BE2C (cell line): Measurements from ENCODE around the gene SMPD3.

Source experiments
- DNase-seq: peaks from one replicate; pipeline ENCODE4 v3.0.0-alpha.2; 2020
- H3K27me3 ChIP-seq: fragments of 250-450 bp; sonication (Bioruptor Pico); 2 replicates; pipeline ENCODE4 v1.5.1; 2020; ENCODE audit warnings: mild to moderate bottlenecking
- H3K36me3 ChIP-seq: fragments of 250-450 bp; sonication (Bioruptor Pico); 2 replicates; pipeline ENCODE4 v1.5.1; 2020; ENCODE audit warnings: mild to moderate bottlenecking
- H3K4me1 ChIP-seq: fragments of 250-450 bp; sonication (Bioruptor Pico); 2 replicates; pipeline ENCODE4 v1.5.1; 2020
- H3K4me3 ChIP-seq: 2 replicates; pipeline ENCODE4 v1.5.1; 2011; ENCODE audit warnings: low read depth, low read length
- H3K9me3 ChIP-seq: fragments of 250-450 bp; sonication (Bioruptor Pico); 2 replicates; pipeline ENCODE4 v1.5.1; 2020
- TF ChIP-seq, protein P1 (sequence below): IDR thresholded peaks from 2 replicates; pipeline ENCODE4 v1.5.1; 2012; ENCODE audit warnings: mild to moderate bottlenecking, low read depth, low read length

SMPD3 gene

DNA sequence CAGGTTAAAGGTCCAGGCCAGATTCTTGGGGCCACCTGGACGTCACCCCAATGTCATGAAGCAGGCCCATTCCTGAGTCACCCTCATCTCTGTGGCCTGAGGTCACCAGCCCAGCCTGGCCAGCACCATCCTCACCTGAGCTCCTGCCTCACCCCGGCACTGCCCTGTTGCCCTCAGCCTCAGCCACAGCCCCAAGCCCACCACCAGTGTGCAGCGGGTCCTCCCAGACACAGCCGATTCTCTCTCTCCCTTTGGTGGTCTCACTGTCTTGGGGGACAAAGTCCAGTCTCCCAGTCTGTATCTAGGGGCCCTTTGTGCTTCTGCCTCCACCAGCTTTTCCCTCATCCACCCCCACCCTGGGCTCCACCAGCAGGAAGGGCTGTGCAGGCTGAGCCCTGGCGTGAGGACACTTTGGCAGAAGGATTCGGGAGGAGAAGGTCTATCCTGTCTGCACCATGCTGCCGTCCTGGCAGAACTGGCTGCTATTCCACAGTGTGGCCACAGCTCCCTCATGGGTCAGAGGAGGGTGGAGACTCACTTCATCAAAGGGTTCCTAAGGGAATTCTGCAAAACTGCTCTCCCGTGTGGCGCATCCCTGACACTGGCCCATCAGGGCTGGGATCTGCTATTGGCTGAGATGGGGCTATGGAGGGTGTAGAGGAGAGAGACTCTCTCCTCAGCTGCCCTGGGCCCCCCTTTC is 73.2 kb downstream of the SMPD3 start:
- no peak overlapping the region for H3K4me3 ChIP-seq
- DNase-seq, result no peak
- H3K36me3 ChIP-seq, result no peaks in the 10 kb centered on the region
- peaks cover 39% of the 10 kb centered on the region for H3K4me1 ChIP-seq
- TF ChIP-seq, protein P1, sequence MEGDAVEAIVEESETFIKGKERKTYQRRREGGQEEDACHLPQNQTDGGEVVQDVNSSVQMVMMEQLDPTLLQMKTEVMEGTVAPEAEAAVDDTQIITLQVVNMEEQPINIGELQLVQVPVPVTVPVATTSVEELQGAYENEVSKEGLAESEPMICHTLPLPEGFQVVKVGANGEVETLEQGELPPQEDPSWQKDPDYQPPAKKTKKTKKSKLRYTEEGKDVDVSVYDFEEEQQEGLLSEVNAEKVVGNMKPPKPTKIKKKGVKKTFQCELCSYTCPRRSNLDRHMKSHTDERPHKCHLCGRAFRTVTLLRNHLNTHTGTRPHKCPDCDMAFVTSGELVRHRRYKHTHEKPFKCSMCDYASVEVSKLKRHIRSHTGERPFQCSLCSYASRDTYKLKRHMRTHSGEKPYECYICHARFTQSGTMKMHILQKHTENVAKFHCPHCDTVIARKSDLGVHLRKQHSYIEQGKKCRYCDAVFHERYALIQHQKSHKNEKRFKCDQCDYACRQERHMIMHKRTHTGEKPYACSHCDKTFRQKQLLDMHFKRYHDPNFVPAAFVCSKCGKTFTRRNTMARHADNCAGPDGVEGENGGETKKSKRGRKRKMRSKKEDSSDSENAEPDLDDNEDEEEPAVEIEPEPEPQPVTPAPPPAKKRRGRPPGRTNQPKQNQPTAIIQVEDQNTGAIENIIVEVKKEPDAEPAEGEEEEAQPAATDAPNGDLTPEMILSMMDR, result no peak
- H3K27me3 ChIP-seq, result no peaks in the 10 kb centered on the region
- no peaks in the 10 kb centered on the region for H3K9me3 ChIP-seq

DNA sequence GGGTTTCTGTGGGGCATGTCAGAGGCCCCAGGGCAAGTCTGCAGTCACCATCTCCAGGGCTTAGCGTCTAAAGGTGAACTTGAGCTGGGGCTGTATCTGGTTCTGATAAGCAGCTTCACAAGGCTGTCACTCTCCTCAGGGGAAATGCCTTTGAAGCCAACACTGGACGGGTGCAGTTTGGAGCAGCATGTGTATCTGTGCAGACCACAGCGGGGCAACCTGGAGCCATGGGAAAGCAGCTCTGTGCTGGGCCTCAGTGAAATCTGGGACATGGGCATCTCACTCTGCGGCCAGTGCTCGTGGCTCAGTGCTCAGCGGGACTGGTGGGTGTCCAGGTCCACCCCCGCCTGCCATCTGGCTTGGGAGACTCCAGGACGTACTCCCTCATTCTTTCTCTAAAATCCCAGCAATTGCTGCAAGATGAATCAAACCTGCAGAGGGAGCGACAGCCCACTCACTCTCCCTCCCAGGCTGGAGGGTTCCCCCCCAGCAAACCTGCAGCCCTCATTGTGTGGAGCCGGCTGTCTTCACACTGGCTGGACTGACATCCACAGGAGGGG is 74.0 kb downstream of the SMPD3 start:
- no peaks in the 10 kb centered on the region for H3K36me3 ChIP-seq
- H3K4me1 ChIP-seq, result peaks cover 34% of the 10 kb centered on the region
- TF ChIP-seq, protein P1, result no peak
- no peaks in the 10 kb centered on the region for H3K9me3 ChIP-seq
- no peaks in the 10 kb centered on the region for H3K27me3 ChIP-seq
- H3K4me3 ChIP-seq, result no peak overlapping the region
- DNase-seq, result no peak

DNA sequence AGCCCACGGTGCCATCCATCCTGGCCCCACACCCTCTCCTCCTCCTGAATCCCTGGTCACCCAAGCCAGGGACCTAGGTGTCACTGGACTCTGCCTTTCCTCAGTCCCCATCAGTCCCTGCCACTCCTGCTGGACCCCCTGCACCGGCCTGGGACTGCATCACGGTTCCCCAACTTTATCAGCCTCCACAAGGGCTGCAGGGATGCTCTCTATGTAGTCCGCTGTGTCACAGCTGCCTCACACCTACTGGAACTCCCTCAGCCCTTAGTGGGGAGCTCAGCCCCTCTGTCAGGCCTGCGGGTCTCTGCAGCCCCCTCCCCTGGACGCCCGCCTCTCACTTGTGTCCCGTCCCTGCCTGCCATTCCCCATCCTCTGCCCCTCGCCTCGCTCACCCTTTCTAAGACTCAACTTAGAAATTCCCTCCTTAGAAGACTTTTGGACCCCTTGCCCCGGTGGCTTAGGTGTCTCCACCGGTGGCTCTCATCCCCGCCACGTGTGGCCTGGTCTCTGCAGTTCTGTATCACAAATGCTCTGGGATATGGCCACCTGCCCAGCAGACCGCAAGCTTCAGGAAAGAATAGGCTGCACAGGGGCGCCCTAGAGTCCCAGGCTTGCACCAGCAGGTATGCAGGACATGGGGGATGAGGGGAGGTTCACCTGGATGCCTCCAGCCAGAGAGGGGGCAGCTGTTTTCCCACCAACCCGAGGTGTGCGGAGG is 74.6 kb downstream of the SMPD3 start:
- no peak for DNase-seq
- TF ChIP-seq, protein P1, result no peak
- H3K9me3 ChIP-seq, result no peaks in the 10 kb centered on the region
- H3K27me3 ChIP-seq, result no peaks in the 10 kb centered on the region
- no peak overlapping the region for H3K4me3 ChIP-seq
- H3K4me1 ChIP-seq, result peaks cover 27% of the 10 kb centered on the region
- H3K36me3 ChIP-seq, result no peaks in the 10 kb centered on the region

DNA sequence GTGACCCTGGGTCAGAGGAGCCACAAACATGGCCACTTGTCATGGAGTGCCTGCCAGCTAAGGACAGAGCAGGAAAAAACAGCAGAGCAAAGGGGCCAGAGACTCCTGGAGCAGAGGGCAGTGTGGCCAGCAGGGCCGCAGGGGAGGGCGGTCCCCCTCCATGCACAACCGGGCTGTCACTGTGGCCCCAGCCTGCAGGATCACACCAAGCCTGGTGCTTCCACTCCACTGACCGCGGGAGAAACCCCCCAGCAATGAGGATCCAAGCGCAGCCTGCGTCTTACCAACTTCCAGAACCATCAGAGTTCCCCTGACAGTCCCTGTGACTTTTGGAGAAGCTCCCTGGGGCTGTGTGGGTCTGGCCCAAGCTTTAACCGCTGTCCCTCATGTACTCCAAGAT is 75.5 kb downstream of the SMPD3 start:
- Histone ChIP-seq H3K36me3 (no peaks in the 10 kb centered on the region), H3K4me1 (peaks cover 18% of the 10 kb centered on the region), H3K27me3 (no peaks in the 10 kb centered on the region), H3K4me3 (no peak overlapping the region), H3K9me3 (no peaks in the 10 kb centered on the region)
- TF ChIP-seq, protein P1, result no peak
- DNase-seq, result no peak

DNA sequence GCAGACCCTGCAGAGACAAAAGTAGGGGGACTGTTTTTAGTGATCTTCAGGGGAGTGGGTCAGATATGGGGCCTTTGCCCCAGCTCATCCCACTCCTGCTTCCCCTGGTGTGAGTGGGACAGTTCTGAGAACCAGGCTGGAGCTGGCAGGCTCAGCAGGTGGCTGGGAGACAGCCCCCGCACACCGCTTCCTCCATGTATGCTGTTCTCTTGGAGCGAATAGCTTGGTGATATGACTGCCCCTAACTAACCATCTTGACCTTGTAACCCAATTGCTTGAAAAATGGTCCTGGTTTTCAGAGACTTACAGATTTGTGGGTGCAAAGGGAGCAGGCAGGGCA is 76.0 kb downstream of the SMPD3 start:
- H3K4me3 ChIP-seq, result no peak overlapping the region
- no peaks in the 10 kb centered on the region for H3K9me3 ChIP-seq
- H3K27me3 ChIP-seq, result no peaks in the 10 kb centered on the region
- no peak for DNase-seq
- H3K4me1 ChIP-seq, result peaks cover 14% of the 10 kb centered on the region
- H3K36me3 ChIP-seq, result no peaks in the 10 kb centered on the region
- TF ChIP-seq, protein P1, result no peak
